Kidney (tissue), 14 donors: ENCODE measurements around the gene GPC5. TPM values are rescaled to one million over a fixed set of nuclear protein-coding genes. Genes with fewer than 3 reads are reported as not detected.

Experiments used
- DNase-seq, 5 donors: peaks; one replicate each; pipeline ENCODE4 v3.0.0-alpha.2; 2013 to 2020
- FAIRE-seq: peaks from 2 replicates; lab custom pipeline; 2012; peaks lifted over from hg19 to GRCh38; lab: Jason Lieb, UNC
- H3K27ac ChIP-seq, 2 donors: one replicate each; pipeline ENCODE4 v1.7.0; 2013; ENCODE audit warnings: low read depth in 2 of 2, low read length in 2 of 2, inconsistent platforms in 1 of 2
- H3K27me3 ChIP-seq: one replicate; pipeline ENCODE4 v1.7.1; 2013; ENCODE audit warnings: low read length, inconsistent platforms; ENCODE audit not compliant: control insufficient read depth, insufficient read depth
- H3K36me3 ChIP-seq, 3 donors: one replicate each; pipeline versions ENCODE4 v1.7.0 to v1.7.1; 2013; ENCODE audit warnings: low read length in 3 of 3, control low read depth in 1 of 3, inconsistent platforms in 1 of 3; ENCODE audit not compliant: insufficient read depth in 3 of 3, control insufficient read depth in 2 of 3
- H3K4me1 ChIP-seq, 3 donors: one replicate each; pipeline versions ENCODE4 v1.7.0 to v1.7.1; 2013; ENCODE audit warnings: low read length in 3 of 3, inconsistent platforms in 1 of 3, low read depth in 1 of 3; ENCODE audit not compliant: control insufficient read depth in 2 of 3, insufficient read depth in 2 of 3
- H3K4me3 ChIP-seq, 3 donors: one replicate each; pipeline versions ENCODE4 v1.7.0 to v1.8.1; 2013; ENCODE audit warnings: low read length in 3 of 3, control low read depth in 1 of 3, inconsistent platforms in 1 of 3
- H3K9ac ChIP-seq, 3 donors: one replicate each; pipeline versions ENCODE4 v1.7.0 to v1.7.1; 2013; ENCODE audit warnings: low read length in 3 of 3, control low read depth in 1 of 3, inconsistent platforms in 1 of 3
- H3K9me3 ChIP-seq, 3 donors: one replicate each; pipeline versions ENCODE4 v1.7.0 to v1.7.1; 2013; ENCODE audit warnings: low read length in 3 of 3, control low read depth in 1 of 3, inconsistent platforms in 1 of 3; ENCODE audit not compliant: control insufficient read depth in 2 of 3, insufficient read depth in 1 of 3
- intact Hi-C: fragments of 100-400 bp; cut with DNase I; formaldehyde crosslinking; loops from one replicate; pipeline ENCODE4 v1.11.1; 2022
- polyA plus RNA-seq: library from polyadenylated mRNA; stranded (reverse); fragments of 350-450 nt; fragmentation: Illumina TruSeq; extraction: RNeasy Lipid Tissue Mini Kit (QIAGEN cat#74804); gene quantifications from one replicate; pipeline ENCODE4 v1.2.3, GENCODE V29; 2014; ENCODE audit warnings: low read depth, low replicate concordance; ENCODE audit not compliant: insufficient read depth
- total RNA-seq: library from RNA; stranded (reverse); fragmentation: NEBNext Ultra II Directional; extraction: Animal tissue kit (Norgen Biotek cat#: 25700); gene quantifications from one replicate; pipeline ENCODE4 v1.2.1, GENCODE V29; 2021
- TF ChIP-seq, protein P1 (sequence below): IDR thresholded peaks from 3 replicates; pipeline ENCODE4 v1.5.1; 2012; ENCODE audit warnings: mild to moderate bottlenecking, moderate library complexity, borderline replicate concordance; ENCODE audit not compliant: insufficient read depth; ENCODE audit errors: extremely low read depth
- donor health status: control.
- donor health status: control.
- donor health status: control.
- donor health status: control.
- donor health status: control.
- donor health status: DM: yes; HTN: yes; CAD: no.
- donor health status: Normal renal cell carcinoma (clear cell type).

GPC5 gene
- total and polyA plus RNA-seq, 2 donors from 2014 or later, result 0.47 to 6.8 TPM

DNA sequence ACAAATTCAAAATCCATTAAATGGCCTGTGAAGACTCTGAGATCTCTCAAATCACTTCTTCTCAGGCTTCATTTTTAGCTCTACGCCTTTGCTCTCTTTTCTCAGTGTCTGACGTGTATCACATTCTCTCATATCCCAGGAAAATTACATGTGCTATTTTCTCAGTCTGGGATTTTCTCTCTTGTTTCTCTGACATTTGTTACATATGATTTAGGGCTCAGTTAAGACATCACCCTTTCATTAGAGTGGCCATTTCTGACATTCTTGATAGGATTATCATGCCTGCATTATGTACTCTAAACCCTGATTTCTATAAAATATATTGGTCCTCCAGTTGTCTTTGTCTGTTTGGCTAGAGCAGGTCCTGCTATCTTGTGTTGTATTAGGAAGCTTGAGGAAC, 136.6 kb downstream of the GPC5 start:
- intact Hi-C loops, result no loop called here
- no peak for FAIRE-seq
- H3K27ac ChIP-seq, result no peak overlapping the region
- peaks cover 0 to 2% (median 0%) of the 10 kb centered on the region in 3 donors for H3K4me1 ChIP-seq
- DNase-seq, result no peak
- no peak overlapping the region for H3K4me3 ChIP-seq
- H3K9me3 ChIP-seq, result no peaks in the 10 kb centered on the region
- TF ChIP-seq, protein P1, sequence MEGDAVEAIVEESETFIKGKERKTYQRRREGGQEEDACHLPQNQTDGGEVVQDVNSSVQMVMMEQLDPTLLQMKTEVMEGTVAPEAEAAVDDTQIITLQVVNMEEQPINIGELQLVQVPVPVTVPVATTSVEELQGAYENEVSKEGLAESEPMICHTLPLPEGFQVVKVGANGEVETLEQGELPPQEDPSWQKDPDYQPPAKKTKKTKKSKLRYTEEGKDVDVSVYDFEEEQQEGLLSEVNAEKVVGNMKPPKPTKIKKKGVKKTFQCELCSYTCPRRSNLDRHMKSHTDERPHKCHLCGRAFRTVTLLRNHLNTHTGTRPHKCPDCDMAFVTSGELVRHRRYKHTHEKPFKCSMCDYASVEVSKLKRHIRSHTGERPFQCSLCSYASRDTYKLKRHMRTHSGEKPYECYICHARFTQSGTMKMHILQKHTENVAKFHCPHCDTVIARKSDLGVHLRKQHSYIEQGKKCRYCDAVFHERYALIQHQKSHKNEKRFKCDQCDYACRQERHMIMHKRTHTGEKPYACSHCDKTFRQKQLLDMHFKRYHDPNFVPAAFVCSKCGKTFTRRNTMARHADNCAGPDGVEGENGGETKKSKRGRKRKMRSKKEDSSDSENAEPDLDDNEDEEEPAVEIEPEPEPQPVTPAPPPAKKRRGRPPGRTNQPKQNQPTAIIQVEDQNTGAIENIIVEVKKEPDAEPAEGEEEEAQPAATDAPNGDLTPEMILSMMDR, result no peak
- H3K36me3 ChIP-seq, result no peaks in the 10 kb centered on the region
- no peaks in the 10 kb centered on the region for H3K27me3 ChIP-seq
- H3K9ac ChIP-seq, result no peak overlapping the region

DNA sequence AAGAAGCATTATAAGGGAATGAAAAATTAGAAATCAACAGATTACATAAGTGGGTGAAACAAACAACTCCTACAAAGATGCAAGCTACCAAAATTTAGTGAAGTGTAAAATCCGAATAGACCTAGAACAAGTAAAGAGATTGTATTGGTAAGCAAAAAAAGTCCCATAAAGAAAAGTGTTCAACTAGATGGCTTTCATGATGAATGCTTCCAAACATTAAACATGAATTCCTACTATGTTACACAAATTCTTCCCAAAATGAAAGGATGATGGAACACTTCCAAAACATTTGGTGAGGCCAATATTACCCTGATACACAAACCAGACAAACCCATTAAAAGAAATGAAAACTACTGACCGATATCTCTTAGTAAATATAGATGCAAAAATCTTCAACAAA, 139.0 kb downstream of the GPC5 start:
- Histone ChIP-seq H3K9me3 (no peaks in the 10 kb centered on the region), H3K36me3 (no peaks in the 10 kb centered on the region), H3K27ac (no peak overlapping the region), H3K4me3 (no peak overlapping the region), H3K4me1 (peaks cover 0 to 3% (median 0%) of the 10 kb centered on the region in 3 donors), H3K27me3 (no peaks in the 10 kb centered on the region), H3K9ac (no peak overlapping the region)
- TF ChIP-seq, protein P1, result no peak
- intact Hi-C loops, result no loop called here
- DNase-seq (no peak), FAIRE-seq (no peak)

- no peak overlapping the region for H3K4me3 ChIP-seq
- FAIRE-seq (no peak), DNase-seq (peak in 2 of 5 donors; percentile 11 to 26)
- H3K27me3 ChIP-seq, result no peaks in the 10 kb centered on the region
- peaks cover 0 to 3% (median 0%) of the 10 kb centered on the region in 3 donors for H3K4me1 ChIP-seq
- TF ChIP-seq, protein P1, result no peak
- no peaks in the 10 kb centered on the region for H3K9me3 ChIP-seq
- no peak overlapping the region for H3K9ac ChIP-seq
- H3K27ac ChIP-seq, result no peak overlapping the region
- no peaks in the 10 kb centered on the region for H3K36me3 ChIP-seq
- intact Hi-C loops, result no loop called here
These were observed 141.1 kb downstream of the GPC5 start for GRCh38 chr13:91539286-91540157.
